ENCODE data around the gene MKLN1.

DNA sequence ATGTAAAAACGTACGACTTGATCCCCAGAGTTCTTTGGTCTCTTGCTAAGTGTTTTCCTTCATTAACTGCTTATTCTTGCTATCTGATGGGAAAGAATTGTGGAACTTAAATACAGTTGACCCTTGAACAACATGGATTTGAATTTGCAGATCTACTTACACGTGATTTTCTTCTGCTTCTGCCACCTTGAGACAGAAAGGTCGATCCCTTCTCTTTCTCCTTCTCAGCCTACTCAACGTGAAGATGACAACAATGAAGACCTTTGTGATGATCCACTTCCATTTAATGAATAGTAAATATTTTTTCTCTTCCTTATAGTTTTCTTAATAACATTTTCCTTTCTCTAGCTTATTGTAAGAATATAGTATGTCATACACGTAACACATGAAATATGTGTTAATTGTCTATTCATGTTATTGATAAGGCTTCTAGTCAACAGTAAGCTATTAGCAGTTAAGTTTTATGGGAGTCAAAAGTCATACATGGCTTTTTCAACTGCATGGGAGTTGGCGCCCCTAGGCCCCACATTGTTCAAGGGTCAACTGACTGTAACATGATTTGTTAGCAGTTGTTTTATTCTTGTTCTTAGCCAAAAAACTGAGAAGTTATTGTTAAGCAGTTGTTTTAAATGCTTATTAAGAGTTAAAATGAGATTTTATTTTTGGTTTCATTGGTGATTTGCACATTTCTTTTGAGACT, 11.2 kb downstream of the MKLN1 start:
- TF ChIP-seq, protein P1, sequence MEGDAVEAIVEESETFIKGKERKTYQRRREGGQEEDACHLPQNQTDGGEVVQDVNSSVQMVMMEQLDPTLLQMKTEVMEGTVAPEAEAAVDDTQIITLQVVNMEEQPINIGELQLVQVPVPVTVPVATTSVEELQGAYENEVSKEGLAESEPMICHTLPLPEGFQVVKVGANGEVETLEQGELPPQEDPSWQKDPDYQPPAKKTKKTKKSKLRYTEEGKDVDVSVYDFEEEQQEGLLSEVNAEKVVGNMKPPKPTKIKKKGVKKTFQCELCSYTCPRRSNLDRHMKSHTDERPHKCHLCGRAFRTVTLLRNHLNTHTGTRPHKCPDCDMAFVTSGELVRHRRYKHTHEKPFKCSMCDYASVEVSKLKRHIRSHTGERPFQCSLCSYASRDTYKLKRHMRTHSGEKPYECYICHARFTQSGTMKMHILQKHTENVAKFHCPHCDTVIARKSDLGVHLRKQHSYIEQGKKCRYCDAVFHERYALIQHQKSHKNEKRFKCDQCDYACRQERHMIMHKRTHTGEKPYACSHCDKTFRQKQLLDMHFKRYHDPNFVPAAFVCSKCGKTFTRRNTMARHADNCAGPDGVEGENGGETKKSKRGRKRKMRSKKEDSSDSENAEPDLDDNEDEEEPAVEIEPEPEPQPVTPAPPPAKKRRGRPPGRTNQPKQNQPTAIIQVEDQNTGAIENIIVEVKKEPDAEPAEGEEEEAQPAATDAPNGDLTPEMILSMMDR (conservative IDR thresholded peaks at IDR 0.05), result no peak
- TF ChIP-seq EZH2 (IDR thresholded peaks at IDR 0.05; ENCODE audit: low read depth), result no peak
